ENCODE measurements around the gene ZNF280C.

Gene ZNF280C

DNA sequence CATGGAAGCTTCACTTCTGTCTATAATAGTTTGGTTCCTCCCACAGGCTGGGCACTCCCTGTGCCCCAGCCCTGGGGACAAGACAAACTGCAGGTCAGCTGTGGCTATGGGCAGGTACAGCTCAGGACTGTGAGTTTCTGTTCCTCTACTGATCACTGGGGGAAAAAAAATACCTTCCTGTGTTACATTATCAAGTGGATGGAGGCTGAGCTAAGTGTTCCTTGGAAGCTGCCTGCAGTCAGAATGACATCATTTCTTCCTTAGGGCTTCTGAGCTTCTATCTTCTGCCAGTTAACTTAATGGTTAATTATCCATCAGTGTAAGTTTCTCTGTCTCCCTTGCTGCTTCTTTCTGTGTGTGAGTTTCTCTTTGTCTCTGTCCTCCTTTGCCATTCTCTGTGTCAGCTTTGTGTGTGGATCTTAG is 92.3 kb downstream of the ZNF280C start:
- no peak for DNase-seq (ENCODE audit: low read depth)

DNA sequence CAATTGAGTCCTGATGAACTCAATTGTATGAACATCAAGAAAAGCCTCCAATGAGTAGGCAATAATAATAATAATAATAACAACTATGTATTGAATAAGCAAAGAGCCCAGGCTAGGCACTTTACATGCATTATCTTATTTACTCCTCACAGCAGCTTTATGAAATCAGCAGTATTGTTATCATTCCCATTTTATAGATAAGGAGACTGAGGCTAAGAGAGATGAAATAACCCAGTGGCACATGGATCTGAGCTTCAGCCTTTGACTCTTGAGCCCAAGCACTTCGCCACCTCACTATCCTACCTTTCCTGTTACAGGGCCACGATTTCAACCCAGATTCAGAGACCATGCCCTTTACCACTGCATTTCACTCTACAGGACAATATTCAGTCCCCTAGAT is 93.8 kb downstream of the ZNF280C start:
- no peak for DNase-seq (ENCODE audit: low read depth)

DNA sequence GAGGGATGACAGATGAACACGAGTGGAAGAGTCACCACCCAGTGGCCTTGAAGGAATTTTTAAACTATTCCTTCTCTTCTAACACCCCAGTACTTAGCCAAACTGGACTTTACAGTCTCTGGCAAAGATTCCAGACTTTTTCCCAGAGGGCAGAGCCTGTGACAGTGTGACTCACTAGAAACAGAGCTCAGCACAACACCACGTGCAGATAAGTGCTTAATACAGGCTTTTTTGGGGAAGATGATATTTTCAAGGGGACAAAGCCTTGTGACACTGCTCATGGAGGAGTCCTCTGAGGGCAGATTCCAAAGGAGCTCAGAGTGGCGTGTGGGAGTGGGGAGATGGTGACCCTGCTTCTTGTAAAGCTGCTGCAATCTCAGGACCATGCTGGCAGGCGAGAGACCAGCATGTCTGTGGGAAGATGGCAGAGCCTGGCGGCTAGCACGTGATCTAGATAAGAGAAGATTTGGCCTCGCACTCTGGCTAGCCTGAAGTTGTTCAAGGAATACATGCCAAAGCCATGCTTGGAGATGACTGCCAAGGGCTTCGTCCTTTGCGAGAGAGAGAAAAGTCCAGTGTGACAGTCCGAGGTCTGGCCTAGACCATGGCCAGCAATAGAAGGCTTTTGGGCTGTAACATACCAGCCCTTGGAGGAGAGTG is 94.5 kb downstream of the ZNF280C start:
- no peak for DNase-seq (ENCODE audit: low read depth)

DNA sequence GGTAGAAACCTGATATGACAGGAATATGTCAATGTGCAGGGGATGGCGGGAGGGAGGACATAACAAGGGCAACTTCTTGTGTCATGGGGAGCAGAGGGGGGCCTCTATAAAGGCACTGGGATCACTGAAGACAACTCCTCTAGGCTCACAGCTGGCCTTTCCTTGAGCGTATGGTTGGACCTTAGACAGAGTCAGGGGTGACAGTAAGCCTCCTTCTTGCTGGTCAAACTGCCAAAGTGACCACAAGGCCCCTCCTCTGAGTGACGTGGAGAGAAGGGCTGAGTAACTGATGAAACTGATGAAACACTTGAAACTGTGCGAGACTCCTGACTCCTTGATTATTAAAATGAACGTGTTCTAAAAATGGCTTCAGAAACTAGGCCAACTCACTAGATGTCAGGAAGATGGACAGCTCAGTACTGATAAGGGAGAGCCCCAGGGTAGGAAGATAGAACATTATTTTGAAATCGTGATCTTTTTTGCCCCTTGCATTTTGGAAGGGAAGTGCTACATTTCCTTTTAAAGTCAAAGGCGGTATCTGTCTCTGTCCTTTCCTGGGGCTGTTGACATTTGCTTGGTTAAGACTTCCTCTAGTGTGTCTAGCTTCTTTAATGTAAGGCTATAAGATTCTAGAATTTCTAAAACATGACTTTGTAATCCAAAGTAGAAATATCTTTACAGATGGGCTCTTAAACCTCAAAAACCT is 95.4 kb downstream of the ZNF280C start:
- no peak for DNase-seq (ENCODE audit: low read depth)

DNA sequence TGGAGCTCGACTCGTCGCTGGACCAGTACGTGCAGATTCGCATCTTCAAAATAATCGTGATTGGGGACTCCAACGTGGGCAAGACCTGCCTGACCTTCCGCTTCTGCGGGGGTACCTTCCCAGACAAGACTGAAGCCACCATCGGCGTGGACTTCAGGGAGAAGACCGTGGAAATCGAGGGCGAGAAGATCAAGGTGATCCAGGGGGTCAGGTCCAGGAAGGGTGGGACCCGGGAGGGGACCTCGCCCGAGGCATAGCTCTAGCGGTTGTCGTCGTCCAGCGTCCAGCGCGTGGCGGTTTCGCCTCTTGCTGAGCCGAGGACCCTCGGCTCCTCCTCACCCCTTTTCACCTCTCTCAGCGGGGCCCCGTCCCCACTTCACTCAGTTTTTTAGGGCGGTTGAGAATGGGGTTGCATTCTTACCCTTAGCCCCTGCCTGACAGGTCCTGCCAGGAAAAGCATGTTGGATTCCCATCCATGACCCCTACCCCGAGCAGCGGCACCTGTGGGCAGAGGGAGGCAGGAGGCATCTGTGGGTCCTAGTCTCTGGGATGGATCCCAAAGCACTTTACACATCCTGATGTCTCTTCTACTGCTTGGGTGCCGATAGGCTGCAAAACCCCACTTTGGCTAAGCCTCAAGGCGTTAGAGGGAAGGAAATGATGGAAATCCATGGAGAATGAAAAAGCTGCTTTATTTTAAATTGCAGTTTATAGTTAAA is 96.4 kb downstream of the ZNF280C start:
- DNase-seq (ENCODE audit: low read depth), result no peak

DNA sequence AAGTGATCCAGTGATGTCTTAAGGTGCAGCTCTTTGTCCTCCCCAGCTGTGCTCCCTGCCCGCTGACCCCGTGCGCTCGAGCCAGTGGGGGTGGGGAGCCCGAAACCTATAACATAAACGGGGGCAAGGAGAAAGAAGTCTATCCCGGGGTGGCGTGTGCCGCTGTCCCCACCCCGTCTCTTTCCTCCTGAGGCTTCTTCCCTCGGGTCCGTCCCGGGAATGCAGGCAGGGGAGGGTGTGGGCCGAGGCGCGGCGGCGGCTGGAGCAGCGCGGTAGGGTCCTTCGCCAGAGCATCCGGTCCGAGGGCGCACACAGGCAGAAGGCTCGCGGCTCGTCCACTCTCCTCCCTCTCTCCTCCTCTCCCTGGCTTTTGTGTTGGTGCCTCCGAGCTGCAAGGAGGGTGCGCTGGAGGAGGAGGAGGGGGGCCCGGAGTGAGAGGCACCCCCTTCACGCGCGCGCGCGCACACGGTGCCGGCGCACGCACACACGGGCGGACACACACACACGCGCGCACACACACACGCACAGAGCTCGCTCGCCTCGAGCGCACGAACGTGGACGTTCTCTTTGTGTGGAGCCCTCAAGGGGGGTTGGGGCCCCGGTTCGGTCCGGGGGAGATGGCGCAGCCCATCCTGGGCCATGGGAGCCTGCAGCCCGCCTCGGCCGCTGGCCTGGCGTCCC is 97.1 kb downstream of the ZNF280C start, which contains the start of gene RAB33A:
Gene RAB33A (plus strand): TSS at position 517 of the 681 bp plus-strand sequence. CDS start 101 bp downstream, at position 618.
- DNase-seq (ENCODE audit: low read depth), result no peak

DNA sequence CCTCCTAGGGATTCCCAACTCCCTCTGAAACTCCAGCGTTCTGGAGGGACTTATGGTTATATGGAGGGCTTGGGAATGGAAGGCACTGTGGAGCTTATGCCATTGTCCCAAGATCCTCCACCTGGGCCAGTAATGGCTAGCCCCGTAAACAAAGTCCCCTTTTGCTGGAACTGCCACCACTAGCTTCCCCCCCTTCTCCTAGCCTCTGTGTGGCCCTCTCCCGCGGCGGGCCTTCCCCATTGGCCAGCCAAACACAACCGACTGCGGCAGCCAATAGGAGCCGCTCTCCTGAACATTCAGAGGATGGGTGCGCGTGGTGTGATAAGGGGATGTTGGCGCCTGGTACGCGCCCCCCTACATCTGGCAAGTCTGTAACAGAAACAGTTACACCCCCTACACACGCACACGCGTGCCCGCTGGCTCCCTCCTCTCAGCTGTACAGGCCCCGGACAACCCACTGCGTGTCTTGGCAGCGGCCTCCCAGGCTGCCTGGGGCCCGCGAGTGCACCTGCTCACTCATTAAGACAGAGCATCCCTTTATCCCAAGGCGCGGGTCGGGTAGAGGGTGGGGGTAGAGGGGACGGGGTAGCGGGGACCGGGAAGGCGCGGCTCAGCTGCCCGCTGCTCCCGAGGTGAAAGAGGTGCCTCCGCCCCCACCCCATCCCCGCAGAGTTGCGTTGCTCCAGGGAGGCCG is 97.8 kb downstream of the ZNF280C start:
- no peak for DNase-seq (ENCODE audit: low read depth)

DNA sequence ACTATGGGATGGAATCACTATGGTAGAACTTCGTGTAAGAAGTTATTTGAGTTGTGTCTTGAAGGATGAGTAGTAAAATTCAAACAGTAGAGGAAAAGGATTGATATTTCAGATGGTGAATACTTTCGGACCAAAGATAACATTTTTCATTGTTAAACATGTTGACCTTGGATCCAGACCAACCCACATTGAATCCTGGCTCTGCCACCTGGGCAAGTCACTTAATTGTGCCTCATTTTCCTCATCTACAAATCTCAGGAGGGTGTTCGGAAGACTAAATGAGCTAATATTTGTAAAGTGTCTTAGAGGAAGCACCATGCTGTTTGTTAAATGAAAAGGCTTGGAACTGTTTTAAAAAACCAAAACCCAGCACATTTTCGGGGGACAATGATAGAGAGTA is 101.7 kb downstream of the ZNF280C start:
- DNase-seq (ENCODE audit: low read depth), result no peak

DNA sequence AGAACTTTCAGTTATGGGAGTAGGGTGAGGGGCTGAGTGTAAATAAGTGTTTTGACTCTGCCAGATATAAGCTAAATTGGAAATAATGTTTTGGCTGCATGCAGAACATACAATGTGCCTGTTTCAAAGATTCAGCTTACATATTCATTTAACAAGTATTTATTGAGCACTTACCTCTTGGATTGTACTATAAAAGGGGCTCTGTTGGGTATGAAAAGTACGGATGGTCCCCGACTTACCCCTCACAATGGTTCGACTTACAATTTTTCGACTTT is 102.3 kb downstream of the ZNF280C start:
- DNase-seq (ENCODE audit: low read depth), result no peak

DNA sequence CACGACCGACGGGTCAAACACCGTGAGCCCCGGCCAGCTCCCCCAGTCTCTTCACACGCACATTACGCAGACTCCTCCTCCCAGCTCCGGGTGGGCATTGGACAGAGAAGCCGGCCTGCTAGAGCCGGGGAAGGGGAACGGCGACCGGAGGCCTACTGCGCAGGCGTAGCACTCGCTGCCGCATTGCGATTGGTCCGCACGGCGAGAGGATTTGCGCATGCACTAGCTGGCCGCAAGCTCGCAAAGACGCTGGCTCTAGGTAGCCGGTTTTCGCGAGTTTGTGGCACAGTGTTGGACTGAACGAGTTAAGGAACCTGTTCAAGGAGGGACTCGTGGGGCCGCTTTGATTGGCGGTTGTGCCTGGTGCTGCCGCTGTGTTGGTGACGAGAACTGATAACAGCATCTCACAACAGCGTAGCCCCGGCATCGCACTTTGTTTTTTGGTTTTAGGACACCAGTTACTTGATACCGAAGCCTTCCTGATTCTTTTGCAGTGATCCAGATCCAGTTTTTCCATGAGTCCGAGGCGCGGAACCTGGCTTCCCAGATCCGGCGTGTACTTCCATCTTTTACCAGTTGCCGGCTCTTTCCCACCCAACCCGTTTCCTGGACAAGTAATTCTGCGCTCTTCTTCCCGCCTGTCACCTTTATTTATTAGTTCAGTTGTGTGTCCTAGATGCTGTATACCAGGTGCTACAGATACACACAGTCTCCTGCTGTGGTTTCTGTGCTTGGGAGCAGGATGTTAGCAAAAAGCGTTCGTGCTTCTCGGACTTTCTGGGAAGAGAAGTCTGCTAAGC is 102.8 kb downstream of the ZNF280C start, which contains the start of gene AIFM1:
Gene AIFM1 (minus strand): TSS at position 139 of the 800 bp plus-strand sequence. CDS start 185 bp downstream, outside the sequence.
- DNase-seq (ENCODE audit: low read depth), result peak; percentile 89

DNA sequence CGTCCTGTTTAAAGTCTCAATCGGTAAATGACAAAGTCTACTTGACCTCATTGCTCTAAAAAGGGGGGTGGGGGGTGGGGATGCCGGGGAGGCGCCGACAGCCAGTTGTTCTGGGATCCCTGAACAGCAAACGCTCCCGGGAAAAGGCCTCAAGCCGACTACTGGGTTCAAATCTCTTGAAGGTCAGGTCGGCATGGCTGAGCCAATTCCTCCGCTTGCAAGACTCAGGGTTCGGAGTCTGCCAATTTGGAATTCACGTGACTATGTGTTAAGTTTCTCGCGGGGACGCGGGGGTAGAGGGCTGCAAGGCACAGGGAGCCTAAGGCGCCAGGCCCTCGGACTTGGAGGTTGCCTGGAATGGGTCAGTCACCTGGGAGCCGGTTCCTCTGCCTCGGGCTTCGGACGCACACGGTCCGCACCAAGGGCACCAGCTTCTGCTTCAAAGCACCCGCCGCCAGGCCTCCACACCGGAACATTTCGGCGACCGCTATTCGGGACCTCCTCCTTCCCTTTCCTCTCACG is 103.5 kb downstream of the ZNF280C start:
- no peak for DNase-seq (ENCODE audit: low read depth)

DNA sequence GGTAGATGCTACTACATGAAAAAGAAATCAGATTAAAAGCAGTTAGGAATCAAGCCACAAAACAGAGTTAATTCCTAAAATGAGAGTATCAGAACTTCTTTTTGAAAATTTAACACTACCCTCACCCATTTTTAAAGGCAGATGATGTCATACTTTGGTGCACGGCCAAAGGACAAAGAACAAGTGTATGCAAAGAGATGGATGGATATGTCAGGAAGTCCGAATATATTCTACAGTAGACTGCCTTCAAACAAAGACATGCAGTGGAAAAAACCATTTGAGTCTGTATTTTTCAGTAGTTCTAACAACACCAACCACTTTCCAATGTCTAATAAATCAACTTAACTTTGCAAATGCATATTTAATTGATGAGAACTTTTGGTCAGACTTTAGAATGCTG is 105.3 kb downstream of the ZNF280C start:
- DNase-seq (ENCODE audit: low read depth), result no peak

DNA sequence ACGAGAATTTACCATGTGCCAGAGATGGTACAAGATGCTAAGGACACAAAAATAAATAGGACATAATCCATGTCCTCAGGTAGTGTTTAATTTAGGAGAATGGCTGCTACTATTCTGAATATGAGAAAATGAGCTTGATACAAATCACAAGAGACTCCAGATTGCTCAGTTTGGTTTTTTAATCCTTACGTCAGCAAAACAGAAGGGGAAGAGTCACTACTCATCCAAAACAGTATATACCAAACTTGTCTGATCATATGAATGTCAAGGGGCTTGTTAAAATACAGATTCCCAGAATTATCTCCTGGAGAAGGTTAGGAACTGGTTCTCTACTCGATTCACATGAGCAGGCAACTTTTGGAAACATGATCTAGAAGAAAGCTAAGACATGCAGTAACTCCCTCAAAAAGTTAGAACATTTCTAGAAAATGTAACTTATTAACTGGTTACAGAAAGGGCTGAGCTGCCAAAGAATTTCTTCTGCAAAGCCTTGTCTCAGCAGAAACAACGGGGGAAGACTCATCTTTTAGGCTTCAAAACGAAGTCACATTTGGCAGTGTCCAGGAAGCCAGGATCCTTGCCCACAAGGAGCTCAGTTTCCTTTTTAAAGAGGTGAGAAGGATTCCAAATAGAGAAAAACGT is 106.5 kb downstream of the ZNF280C start:
- no peak for DNase-seq (ENCODE audit: low read depth)

DNA sequence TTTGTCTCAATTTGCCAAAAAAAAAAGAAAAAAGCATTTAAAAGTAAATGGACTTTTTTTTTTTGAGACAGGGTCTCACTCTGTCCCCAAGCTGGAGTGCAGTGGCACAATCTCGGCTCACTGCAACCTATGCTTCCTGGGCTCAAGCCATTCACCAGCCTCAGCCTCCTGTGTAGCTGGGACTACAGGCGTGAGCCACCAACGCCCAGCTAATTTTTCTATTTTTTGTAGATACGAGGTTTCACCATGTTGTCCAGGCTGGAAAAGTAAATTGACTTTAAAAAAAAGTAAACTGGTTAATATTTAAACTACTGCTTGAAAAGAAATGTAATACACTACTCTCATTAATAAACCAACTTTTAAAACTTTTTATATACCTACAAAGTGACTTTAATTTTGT is 108.9 kb downstream of the ZNF280C start:
- no peak for DNase-seq (ENCODE audit: low read depth)

DNA sequence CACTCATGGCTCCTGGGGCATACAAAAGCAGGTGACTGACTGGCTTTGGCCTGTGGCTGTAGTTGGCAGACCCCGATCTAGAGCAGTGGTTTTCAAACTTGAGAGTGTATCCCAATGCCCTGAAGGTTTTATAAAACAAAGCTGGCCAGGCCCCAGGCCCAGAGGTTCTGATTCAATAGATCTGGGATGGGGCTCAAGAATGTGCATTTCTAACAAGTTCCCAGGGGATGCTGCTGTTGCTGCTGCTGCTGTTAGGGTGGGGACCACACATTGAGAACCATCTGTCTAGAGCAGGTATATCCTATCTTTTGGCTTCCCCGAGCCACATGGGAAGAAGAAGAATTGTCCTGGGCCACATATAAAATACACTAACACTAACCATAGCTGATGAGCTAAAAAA is 110.4 kb downstream of the ZNF280C start:
- DNase-seq (ENCODE audit: low read depth), result no peak

DNA sequence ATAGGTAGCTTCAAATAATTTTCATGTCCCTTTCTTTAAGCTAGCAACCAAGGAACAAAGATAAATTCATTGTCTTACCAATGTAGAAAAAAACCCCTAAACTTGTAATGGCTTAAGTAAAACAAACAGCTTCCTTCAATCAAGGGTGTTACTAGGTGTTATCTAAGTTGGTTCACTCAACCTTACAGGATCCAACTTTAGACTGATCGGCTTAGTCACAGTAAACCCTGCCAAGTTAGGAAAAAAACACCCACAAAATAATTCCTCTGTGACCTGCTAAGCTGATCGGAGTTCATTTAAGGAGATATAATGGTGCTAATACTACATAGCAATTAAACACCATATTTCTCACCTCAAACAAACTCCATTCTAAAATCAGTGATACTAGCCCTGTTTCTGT is 113.1 kb downstream of the ZNF280C start:
- no peak for DNase-seq (ENCODE audit: low read depth)
